Progenitor cell of endocrine pancreas (in vitro differentiated cells): ENCODE data around the gene ARHGAP1. TPM values are rescaled to one million over a fixed set of nuclear protein-coding genes. Genes with fewer than 3 reads are reported as not detected.

Source experiments
- DNase-seq: peaks from one replicate; pipeline ENCODE4 v3.0.0; 2021; ENCODE audit warnings: low spot score; ENCODE audit not compliant: unreplicated experiment
- H3K27ac Mint-ChIP-seq: 2 replicates; pipeline ENCODE4 v1.8.0; 2021; ENCODE audit warnings: mild to moderate bottlenecking, moderate library complexity, mixed read lengths
- H3K27me3 Mint-ChIP-seq: 2 replicates; pipeline ENCODE4 v1.8.0; 2021; ENCODE audit warnings: mixed read lengths
- H3K36me3 Mint-ChIP-seq: 2 replicates; pipeline ENCODE4 v1.8.0; 2022; ENCODE audit warnings: mixed read lengths; ENCODE audit not compliant: insufficient read depth
- H3K4me1 Mint-ChIP-seq: 2 replicates; pipeline ENCODE4 v1.8.0; 2021; ENCODE audit warnings: low read depth, mixed read lengths
- H3K4me3 Mint-ChIP-seq: 2 replicates; pipeline ENCODE4 v1.8.0; 2021; ENCODE audit warnings: low read depth, mild to moderate bottlenecking, moderate library complexity, mixed read lengths
- H3K9me3 Mint-ChIP-seq: 2 replicates; pipeline ENCODE4 v1.8.0; 2021; ENCODE audit warnings: low read depth, mixed read lengths
- CTCF ChIP-seq: fragments of 200-600 bp; sonication (generic); IDR thresholded peaks from one replicate; pipeline ENCODE4 v1.5.0; 2021; ENCODE audit warnings: antibody characterized with exemption, mild to moderate bottlenecking; ENCODE audit not compliant: unreplicated experiment
- total RNA-seq: library from RNA; stranded (reverse); gene quantifications from 2 replicates; pipeline ENCODE4 v1.2.1, GENCODE V29; 2021

Gene ARHGAP1
- total RNA-seq, 1 donor from 2014 or later, result 39.8 TPM

GRCh38 chr11:46642627-46643335, 57.6 kb downstream of the ARHGAP1 start:
- Mint-ChIP-seq H3K4me3 (no peak overlapping the region), H3K27ac (no peak overlapping the region), H3K27me3 (no peaks in the 10 kb centered on the region), H3K36me3 (peaks cover 15% of the 10 kb centered on the region), H3K4me1 (no peaks in the 10 kb centered on the region), H3K9me3 (no peaks in the 10 kb centered on the region)
- DNase-seq, result no peak
- no peak for TF ChIP-seq CTCF

DNA sequence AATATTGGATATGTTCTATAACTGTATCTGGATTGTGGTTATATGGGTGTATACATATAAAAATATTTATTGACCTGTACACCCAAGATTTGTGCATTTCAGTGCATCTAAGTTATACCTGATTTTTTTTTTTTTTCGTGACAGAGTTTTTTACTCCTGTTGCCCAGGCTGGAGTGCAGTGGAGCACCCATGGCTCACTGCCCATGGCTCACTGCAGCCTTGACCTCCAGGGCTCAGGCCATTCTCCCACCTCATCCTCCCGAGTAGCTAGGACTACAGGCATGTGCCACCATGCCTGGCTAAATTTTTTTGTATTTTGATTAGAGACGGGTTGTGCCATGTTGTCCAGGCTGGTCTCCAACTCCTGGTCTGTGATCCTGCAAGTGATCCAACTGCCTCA, 58.8 kb downstream of the ARHGAP1 start:
- Mint-ChIP-seq H3K4me1 (no peaks in the 10 kb centered on the region), H3K27me3 (no peaks in the 10 kb centered on the region), H3K36me3 (peaks cover 15% of the 10 kb centered on the region), H3K27ac (peak overlapping the region; percentile 68), H3K4me3 (no peak overlapping the region), H3K9me3 (no peaks in the 10 kb centered on the region)
- no peak for TF ChIP-seq CTCF
- no peak for DNase-seq

GRCh38 chr11:46640036-46640788, 60.2 kb downstream of the ARHGAP1 start:
- H3K36me3 Mint-ChIP-seq, result peaks cover 17% of the 10 kb centered on the region
- no peak overlapping the region for H3K27ac Mint-ChIP-seq
- DNase-seq, result no peak
- no peak for TF ChIP-seq CTCF
- H3K4me1 Mint-ChIP-seq, result no peaks in the 10 kb centered on the region
- no peak overlapping the region for H3K4me3 Mint-ChIP-seq
- H3K27me3 Mint-ChIP-seq, result no peaks in the 10 kb centered on the region
- no peaks in the 10 kb centered on the region for H3K9me3 Mint-ChIP-seq

DNA sequence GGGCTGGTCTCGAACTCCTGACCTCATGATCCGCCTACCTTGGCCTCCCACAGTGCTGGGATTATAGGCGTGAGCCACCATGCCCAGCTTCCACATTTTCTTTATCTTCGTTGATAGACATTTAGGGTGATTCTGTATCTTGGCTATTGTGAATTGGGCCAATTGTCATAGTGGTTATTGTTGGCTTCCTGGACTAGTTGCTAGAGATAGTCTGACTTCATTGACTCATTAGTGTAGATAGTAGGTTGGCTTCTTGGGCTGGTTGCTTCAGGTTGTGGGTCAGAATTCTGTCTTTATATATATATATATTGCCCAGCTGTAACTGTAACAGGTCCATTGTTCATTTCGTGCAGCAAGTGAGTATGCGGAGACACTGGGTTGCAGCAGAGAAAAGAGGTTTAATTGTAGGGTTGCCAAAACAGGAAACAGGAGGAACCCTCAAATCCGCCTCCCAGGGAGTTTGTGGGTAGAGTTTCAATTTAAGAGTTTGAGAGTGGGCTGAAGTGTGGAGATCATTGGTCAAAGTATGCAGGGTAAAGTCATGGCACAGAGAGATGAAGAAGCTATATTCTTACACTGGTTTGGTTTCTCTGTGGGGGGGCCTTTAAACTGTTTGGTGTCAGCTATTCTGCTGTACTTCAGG, 61.1 kb downstream of the ARHGAP1 start:
- no peak for TF ChIP-seq CTCF
- H3K27ac Mint-ChIP-seq, result no peak overlapping the region
- no peak for DNase-seq
- no peak overlapping the region for H3K4me3 Mint-ChIP-seq
- H3K27me3 Mint-ChIP-seq, result no peaks in the 10 kb centered on the region
- H3K36me3 Mint-ChIP-seq, result peaks cover 17% of the 10 kb centered on the region
- no peaks in the 10 kb centered on the region for H3K9me3 Mint-ChIP-seq
- no peaks in the 10 kb centered on the region for H3K4me1 Mint-ChIP-seq

DNA sequence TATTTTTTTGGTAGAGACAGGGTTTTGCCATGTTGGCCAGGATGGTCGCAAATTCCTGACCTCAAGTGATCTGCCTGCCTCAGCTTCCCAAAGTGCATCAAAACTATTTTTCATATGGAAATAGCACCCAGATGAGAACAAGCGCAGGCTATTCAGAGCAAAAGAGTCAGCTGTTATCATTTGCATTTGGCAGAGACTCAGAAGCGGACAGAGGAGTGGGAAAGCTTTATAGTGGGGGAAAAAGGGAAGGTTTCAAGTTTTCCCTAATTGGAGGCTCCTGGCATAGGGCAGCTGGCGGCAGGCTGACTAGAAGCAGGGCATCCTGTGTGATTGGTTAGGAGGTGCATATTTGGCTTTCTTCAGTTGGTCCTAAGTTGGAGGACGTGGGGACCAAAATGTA, 62.9 kb downstream of the ARHGAP1 start:
- no peak for TF ChIP-seq CTCF
- Mint-ChIP-seq H3K9me3 (no peaks in the 10 kb centered on the region), H3K36me3 (peaks cover 15% of the 10 kb centered on the region), H3K27ac (no peak overlapping the region), H3K4me1 (no peaks in the 10 kb centered on the region), H3K27me3 (no peaks in the 10 kb centered on the region), H3K4me3 (no peak overlapping the region)
- DNase-seq, result no peak
